Measurements from ENCODE around the gene TRIM63. TPM values are rescaled to one million over a fixed set of nuclear protein-coding genes. Genes with fewer than 3 reads are reported as not detected.

The TRIM63 gene
- total RNA-seq, 2 experiments from 2014 or later, result not detected

GRCh38 chr1:26096471-26096870, 29.0 kb upstream of the TRIM63 start:
- H2AFZ ChIP-seq (ENCODE audit: low read length), result no peak overlapping the region
- H3K27ac ChIP-seq (ENCODE audit: low read depth, low read length, poor library complexity, severe bottlenecking), result no peak overlapping the region
- H3K36me3 ChIP-seq (ENCODE audit: insufficient read depth, low read length), result no peaks in the 10 kb centered on the region
- no peaks in the 10 kb centered on the region for H3K79me2 ChIP-seq (ENCODE audit: insufficient read depth, low read depth, low read length)
- H3K9me3 ChIP-seq (ENCODE audit: low read length), result no peaks in the 10 kb centered on the region
- intact Hi-C loops (cut with micrococcal nuclease; ENCODE audit: unreplicated experiment), result no loop called here
- TF ChIP-seq CTCF (conservative IDR thresholded peaks at IDR 0.05; ENCODE audit: low read length) (no peak), EZH2phosphoT487 (IDR thresholded peaks at IDR 0.05; ENCODE audit: borderline replicate concordance, low read depth, low read length) (no peak)
- ChIA-PET POLR2A (no interaction called here), CTCF (ENCODE audit: unreplicated experiment) (no interaction called here)
- H3K4me2 ChIP-seq (ENCODE audit: low read length), result no peak overlapping the region
- no peak for DNase-seq (ENCODE audit: low spot score)
- H3K4me3 ChIP-seq (ENCODE audit: low read depth, low read length, poor library complexity, severe bottlenecking), result no peak overlapping the region
- no peaks in the 10 kb centered on the region for H4K20me1 ChIP-seq (ENCODE audit: insufficient read depth, low read length)
- no peaks in the 10 kb centered on the region for H3K9me2 ChIP-seq (ENCODE audit: insufficient read depth, low read length)
- no peaks in the 10 kb centered on the region for H3K4me1 ChIP-seq (ENCODE audit: insufficient read depth, low read length, poor library complexity, severe bottlenecking)
- BruUV-seq (replicated peaks), result no TSS peak

- POLR2A ChIA-PET, result no interaction called here
Measured at GRCh38 chr1:26094677-26095383, 27.4 kb upstream of the TRIM63 start.

More at GRCh38 chr1:26094677-26095383, 27.4 kb upstream of the TRIM63 start:
- no peak for DNase-seq (ENCODE audit: low spot score)
- Histone ChIP-seq H3K36me3 (ENCODE audit: insufficient read depth, low read length) (no peaks in the 10 kb centered on the region), H3K9me2 (ENCODE audit: insufficient read depth, low read length) (no peaks in the 10 kb centered on the region), H3K4me1 (ENCODE audit: insufficient read depth, low read length, poor library complexity, severe bottlenecking) (no peaks in the 10 kb centered on the region), H3K79me2 (ENCODE audit: insufficient read depth, low read depth, low read length) (no peaks in the 10 kb centered on the region), H3K9me3 (ENCODE audit: low read length) (no peaks in the 10 kb centered on the region), H3K27ac (ENCODE audit: low read depth, low read length, poor library complexity, severe bottlenecking) (no peak overlapping the region), H4K20me1 (ENCODE audit: insufficient read depth, low read length) (no peaks in the 10 kb centered on the region), H3K4me2 (ENCODE audit: low read length) (no peak overlapping the region), H3K4me3 (ENCODE audit: low read depth, low read length, poor library complexity, severe bottlenecking) (no peak overlapping the region), H2AFZ (ENCODE audit: low read length) (no peak overlapping the region)
- intact Hi-C loops (cut with micrococcal nuclease; ENCODE audit: unreplicated experiment), result no loop called here
- BruUV-seq (replicated peaks), result no TSS peak
- CTCF ChIA-PET (ENCODE audit: unreplicated experiment), result no interaction called here
- TF ChIP-seq CTCF (conservative IDR thresholded peaks at IDR 0.05; ENCODE audit: low read length), result no peak
- no peak for TF ChIP-seq EZH2phosphoT487 (IDR thresholded peaks at IDR 0.05; ENCODE audit: borderline replicate concordance, low read depth, low read length)

Data from OCI-LY7 (cell line).